ENCODE data around the gene MAP4.

GRCh38 chr3:47892286-47893040 lies 123.8 kb downstream of the MAP4 start:
- TF ChIP-seq MAX (IDR thresholded peaks at IDR 0.05; ENCODE audit: insufficient read depth, insufficient read length) (no peak), POLR2AphosphoS5 (IDR thresholded peaks at IDR 0.05; ENCODE audit: insufficient read depth, low read depth, low read length) (no peak), CTCF (IDR thresholded peaks at IDR 0.05; ENCODE audit: extremely low read depth in 1 of 2, insufficient read depth in 1 of 2, low read depth in 1 of 2, low read length in 2 of 2) (no peak), MYC (IDR thresholded peaks at IDR 0.05; ENCODE audit: low read depth, low read length) (no peak), POLR2A (IDR thresholded peaks at IDR 0.05; ENCODE audit: low read depth, low read length) (no peak), GATA2 (IDR thresholded peaks at IDR 0.05; ENCODE audit: insufficient read depth, insufficient read length, low read depth, low read length) (no peak), EZH2 (IDR thresholded peaks at IDR 0.05; ENCODE audit: borderline replicate concordance, low read depth, low read length, severe bottlenecking) (no peak), JUN (IDR thresholded peaks at IDR 0.05; ENCODE audit: borderline replicate concordance, insufficient read depth, insufficient read length, low read depth) (no peak), FOS (IDR thresholded peaks at IDR 0.05; ENCODE audit: borderline replicate concordance, insufficient read depth, low read length) (no peak)

All from endothelial cell of umbilical vein (primary cell).